IPS-NIHi7 (cell line): ENCODE measurements around the gene CPOX.

Experiments
- DNase-seq: peaks from one replicate; pipeline ENCODE4 v3.0.0; 2012; ENCODE audit warnings: mixed read lengths; ENCODE audit errors: extremely low spot score

Gene CPOX

GRCh38 chr3:98534734-98535133 lies 58.7 kb downstream of the CPOX start:
- DNase-seq: no peak

- DNase-seq: no peak
Observed at GRCh38 chr3:98534168-98534567, 59.2 kb downstream of the CPOX start.

- DNase-seq: no peak
Observed at GRCh38 chr3:98532709-98533571, 60.5 kb downstream of the CPOX start.

GRCh38 chr3:98532275-98532637 lies 61.2 kb downstream of the CPOX start:
- DNase-seq: no peak

GRCh38 chr3:98531622-98532274 lies 61.7 kb downstream of the CPOX start, which contains the start of gene GPR15:
TSS of gene GPR15 (plus strand) at chr3:98531978. CDS start at chr3:98532034, 56 bp downstream.
- no peak for DNase-seq

- no peak for DNase-seq
Observed at GRCh38 chr3:98530676-98531075, 62.7 kb downstream of the CPOX start.

- no peak for DNase-seq
Observed at GRCh38 chr3:98529856-98530459, 63.5 kb downstream of the CPOX start.
